Measurements from ENCODE around the gene GBX1.

The GBX1 gene

GRCh38 chr7:151166629-151167196 lies 781 bp downstream of the GBX1 start:
- TF ChIP-seq FOXP2 (optimal IDR thresholded peaks at IDR 0.05; ENCODE audit: borderline replicate concordance, extremely low read depth, extremely low read length, insufficient read depth) (no peak), REST (IDR thresholded peaks at IDR 0.05; ENCODE audit: insufficient read depth in 1 of 2, low read depth in 2 of 2, low read length in 2 of 2) (no peak), SIN3A (IDR thresholded peaks at IDR 0.05; ENCODE audit: borderline replicate concordance, insufficient read depth, low read length) (no peak), POLR2AphosphoS5 (IDR thresholded peaks at IDR 0.05; ENCODE audit: low read depth, low read length) (no peak), TAF1 (IDR thresholded peaks at IDR 0.05; ENCODE audit: borderline replicate concordance, insufficient read depth, low read length) (no peak)

DNA sequence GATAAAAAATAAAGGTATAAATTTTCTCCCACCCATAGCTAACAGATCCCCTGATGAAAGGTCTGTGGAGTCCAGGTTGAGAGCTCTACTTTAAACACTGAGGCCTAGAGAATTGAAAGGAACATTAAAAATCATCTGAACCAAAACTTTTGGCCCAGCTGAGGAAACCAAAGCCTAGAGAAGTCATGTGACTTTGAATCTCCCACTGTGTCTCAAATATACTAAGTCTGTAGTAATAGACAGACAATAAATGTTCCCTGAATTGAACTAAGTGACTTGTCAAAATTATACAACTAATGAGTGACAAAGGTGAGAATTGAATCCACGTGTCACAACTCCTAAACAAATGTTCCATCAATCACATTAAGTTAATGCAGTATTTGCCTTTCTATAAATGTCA lies 5.7 kb downstream of the GBX1 start:
- TF ChIP-seq TAF1 (IDR thresholded peaks at IDR 0.05; ENCODE audit: borderline replicate concordance, insufficient read depth, low read length): no peak
- TF ChIP-seq POLR2AphosphoS5 (IDR thresholded peaks at IDR 0.05; ENCODE audit: low read depth, low read length): no peak
- no peak for TF ChIP-seq SIN3A (IDR thresholded peaks at IDR 0.05; ENCODE audit: borderline replicate concordance, insufficient read depth, low read length)
- no peak for TF ChIP-seq FOXP2 (optimal IDR thresholded peaks at IDR 0.05; ENCODE audit: borderline replicate concordance, extremely low read depth, extremely low read length, insufficient read depth)
- no peak for TF ChIP-seq REST (IDR thresholded peaks at IDR 0.05; ENCODE audit: insufficient read depth in 1 of 2, low read depth in 2 of 2, low read length in 2 of 2)

DNA sequence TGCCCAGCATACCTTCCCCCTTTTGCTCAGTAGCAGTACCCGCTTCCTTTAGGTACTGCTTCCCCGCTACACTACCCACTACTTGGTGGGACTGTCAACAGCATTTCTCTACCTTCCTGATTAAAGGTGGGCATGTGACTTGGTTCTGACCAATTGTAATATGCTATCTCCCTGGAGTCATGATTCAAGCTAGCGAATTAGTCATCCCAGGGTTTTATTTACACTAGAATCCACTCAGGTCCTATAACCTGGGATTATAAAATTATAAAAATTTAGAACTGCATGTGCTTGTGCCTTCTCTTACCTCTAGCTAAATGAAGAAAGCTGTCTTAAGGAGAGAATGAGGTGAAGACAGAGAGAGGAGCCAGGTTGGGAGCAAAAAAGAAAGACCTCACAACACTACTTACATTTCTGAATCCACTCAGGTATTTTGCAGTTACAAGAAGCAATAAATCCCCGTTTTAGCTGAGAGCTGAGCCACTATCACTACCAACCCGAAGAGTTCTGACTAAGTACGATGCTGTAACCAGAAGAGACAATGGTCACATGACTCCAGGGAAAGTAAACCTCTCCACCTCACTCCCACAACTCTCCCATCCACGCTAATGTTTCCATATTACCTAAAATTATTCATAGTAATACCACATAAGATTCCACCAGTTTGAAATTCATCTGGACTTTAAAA lies 9.7 kb downstream of the GBX1 start:
- TF ChIP-seq POLR2AphosphoS5 (IDR thresholded peaks at IDR 0.05; ENCODE audit: low read depth, low read length) (no peak), FOXP2 (optimal IDR thresholded peaks at IDR 0.05; ENCODE audit: borderline replicate concordance, extremely low read depth, extremely low read length, insufficient read depth) (no peak), SIN3A (IDR thresholded peaks at IDR 0.05; ENCODE audit: borderline replicate concordance, insufficient read depth, low read length) (no peak), TAF1 (IDR thresholded peaks at IDR 0.05; ENCODE audit: borderline replicate concordance, insufficient read depth, low read length) (no peak), REST (IDR thresholded peaks at IDR 0.05; ENCODE audit: insufficient read depth in 1 of 2, low read depth in 2 of 2, low read length in 2 of 2) (no peak)

- TF ChIP-seq TAF1 (IDR thresholded peaks at IDR 0.05; ENCODE audit: borderline replicate concordance, insufficient read depth, low read length): no peak
- TF ChIP-seq FOXP2 (optimal IDR thresholded peaks at IDR 0.05; ENCODE audit: borderline replicate concordance, extremely low read depth, extremely low read length, insufficient read depth): no peak
These were observed 14.6 kb downstream of the GBX1 start for GRCh38 chr7:151152643-151153513.

DNA sequence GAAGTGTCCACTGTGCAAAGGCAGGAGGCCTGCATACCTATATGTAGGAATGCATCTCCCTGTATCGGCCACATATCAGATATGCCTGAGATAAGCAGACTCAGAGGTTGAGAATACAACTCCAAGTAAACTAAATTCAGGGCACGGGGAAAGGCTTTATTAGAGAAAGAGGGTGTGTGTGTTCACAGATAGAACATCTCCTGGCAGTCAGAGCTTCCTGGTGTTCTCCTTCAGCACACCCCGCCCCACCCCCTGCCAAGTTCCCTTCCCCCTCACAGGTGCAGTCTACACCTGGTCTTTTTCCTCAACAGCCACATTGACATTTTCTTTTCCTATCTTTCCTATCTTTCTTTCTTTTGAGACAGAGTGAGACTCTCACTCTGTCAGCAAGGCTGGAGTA lies 17.1 kb downstream of the GBX1 start:
- no peak for TF ChIP-seq TAF1 (IDR thresholded peaks at IDR 0.05; ENCODE audit: borderline replicate concordance, insufficient read depth, low read length)
- no peak for TF ChIP-seq FOXP2 (optimal IDR thresholded peaks at IDR 0.05; ENCODE audit: borderline replicate concordance, extremely low read depth, extremely low read length, insufficient read depth)
- no peak for TF ChIP-seq POLR2AphosphoS5 (IDR thresholded peaks at IDR 0.05; ENCODE audit: low read depth, low read length)
- no peak for TF ChIP-seq SIN3A (IDR thresholded peaks at IDR 0.05; ENCODE audit: borderline replicate concordance, insufficient read depth, low read length)
- TF ChIP-seq REST (IDR thresholded peaks at IDR 0.05; ENCODE audit: insufficient read depth in 1 of 2, low read depth in 2 of 2, low read length in 2 of 2): no peak

Measured in PFSK-1 (cell line).